B cell (primary cell): ENCODE measurements around the gene GMPR.

ENCODE experiments used
- CTCF ChIP-seq: fragments of 200-600 bp; IDR thresholded peaks from one replicate; pipeline ENCODE4 v1.8.0; 2022; ENCODE audit warnings: antibody characterized with exemption, mild to moderate bottlenecking
- EZH2 ChIP-seq: IDR thresholded peaks from 2 replicates; pipeline ENCODE4 v1.6.1; 2012; ENCODE audit warnings: borderline replicate concordance, low read depth, mild to moderate bottlenecking, moderate library complexity, low read length; ENCODE audit not compliant: insufficient read depth, poor library complexity, severe bottlenecking

GRCh38 chr6:16257999-16258708 lies 19.8 kb downstream of the GMPR start:
- TF ChIP-seq CTCF, result no peak
- TF ChIP-seq EZH2, result no peak
